Lower lobe of right lung (tissue), 2 donors: ENCODE results near the gene ABCF3. TPM values are rescaled to one million over a fixed set of nuclear protein-coding genes. Genes with fewer than 3 reads are reported as not detected.

Experiments
- ATAC-seq, 2 donors: fragments of 200-7000 bp; cut with Tn5 transposase; one replicate each; pipeline ENCODE4 v1.9.1; 2020 to 2022; ENCODE audit warnings: mild to moderate bottlenecking in 2 of 2, moderate library complexity in 2 of 2
- DNase-seq: peaks from one replicate; pipeline ENCODE4 v3.0.0-alpha.2; 2020
- H3K27ac ChIP-seq: fragments of 200-600 bp; one replicate; pipeline ENCODE4 v1.8.0; 2022
- H3K27me3 ChIP-seq: fragments of 200-600 bp; one replicate; pipeline ENCODE4 v1.8.0; 2022; ENCODE audit warnings: low read depth
- H3K36me3 ChIP-seq: fragments of 200-600 bp; one replicate; pipeline ENCODE4 v1.8.0; 2022; ENCODE audit warnings: mild to moderate bottlenecking
- H3K4me1 ChIP-seq: fragments of 200-600 bp; one replicate; pipeline ENCODE4 v1.8.0; 2022
- H3K4me3 ChIP-seq: fragments of 200-600 bp; one replicate; pipeline ENCODE4 v1.8.0; 2022; ENCODE audit warnings: mild to moderate bottlenecking
- H3K9me3 ChIP-seq: fragments of 200-600 bp; one replicate; pipeline ENCODE4 v1.8.0; 2022
- CTCF ChIP-seq: fragments of 200-600 bp; IDR thresholded peaks from one replicate; pipeline ENCODE4 v1.8.0; 2022; ENCODE audit warnings: antibody characterized with exemption, mild to moderate bottlenecking
- intact Hi-C: fragments of 100-400 bp; cut with DNase I; formaldehyde crosslinking; loops from one replicate; pipeline ENCODE4 v1.11.0; 2022
- total RNA-seq: library from RNA; stranded (reverse); fragmentation: NEBNext Ultra II Directional; extraction: Animal tissue kit (Norgen Biotek cat#: 25700); gene quantifications from one replicate; pipeline ENCODE4 v1.2.1, GENCODE V29; 2021
- donor health status: DM: no; HTN: yes; CAD: no; lungs with severe emphysema.

The ABCF3 gene
- total RNA-seq, 1 donor from 2014 or later = 60.7 TPM

- Histone ChIP-seq H3K9me3 (no peaks in the 10 kb centered on the region), H3K4me1 (peaks cover 18% of the 10 kb centered on the region), H3K36me3 (no peaks in the 10 kb centered on the region), H3K4me3 (peak overlapping the region; percentile 61), H3K27me3 (peaks cover 61% of the 10 kb centered on the region), H3K27ac (no peak overlapping the region)
- intact Hi-C loops = no loop called here
- no peak for DNase-seq
- no peak for TF ChIP-seq CTCF
- peak; percentile 4 to 16 for ATAC-seq
Measured at GRCh38 chr3:184230081-184230602, 44.1 kb downstream of the ABCF3 start.

GRCh38 chr3:184230603-184231528, 44.9 kb downstream of the ABCF3 start:
- peak overlapping the region; percentile 61 for H3K4me3 ChIP-seq
- no peak for TF ChIP-seq CTCF
- no peak overlapping the region for H3K27ac ChIP-seq
- peaks cover 57% of the 10 kb centered on the region for H3K27me3 ChIP-seq
- peak; percentile 14 to 18 for ATAC-seq
- peaks cover 18% of the 10 kb centered on the region for H3K4me1 ChIP-seq
- H3K9me3 ChIP-seq = no peaks in the 10 kb centered on the region
- no peak for DNase-seq
- intact Hi-C loops = no loop called here
- H3K36me3 ChIP-seq = no peaks in the 10 kb centered on the region

GRCh38 chr3:184231671-184232070, 45.7 kb downstream of the ABCF3 start:
- intact Hi-C loops = no loop called here

GRCh38 chr3:184233127-184233843, 47.3 kb downstream of the ABCF3 start:
- Histone ChIP-seq H3K9me3 (no peaks in the 10 kb centered on the region), H3K4me1 (peaks cover 18% of the 10 kb centered on the region), H3K4me3 (no peak overlapping the region), H3K36me3 (no peaks in the 10 kb centered on the region), H3K27ac (no peak overlapping the region), H3K27me3 (peaks cover 58% of the 10 kb centered on the region)
- ATAC-seq (no peak), DNase-seq (no peak)
- no peak for TF ChIP-seq CTCF
- intact Hi-C loops = no loop called here

More at GRCh38 chr3:184231671-184232070, 45.7 kb downstream of the ABCF3 start:
- H3K9me3 ChIP-seq = no peaks in the 10 kb centered on the region
- no peaks in the 10 kb centered on the region for H3K36me3 ChIP-seq
- DNase-seq (no peak), ATAC-seq (no peak)
- H3K4me1 ChIP-seq = peaks cover 18% of the 10 kb centered on the region
- H3K4me3 ChIP-seq = no peak overlapping the region
- H3K27me3 ChIP-seq = peaks cover 63% of the 10 kb centered on the region
- TF ChIP-seq CTCF = no peak
- H3K27ac ChIP-seq = no peak overlapping the region

GRCh38 chr3:184234224-184234623, 48.2 kb downstream of the ABCF3 start:
- Histone ChIP-seq H3K9me3 (no peaks in the 10 kb centered on the region), H3K4me3 (no peak overlapping the region), H3K27me3 (peaks cover 58% of the 10 kb centered on the region), H3K36me3 (no peaks in the 10 kb centered on the region), H3K27ac (no peak overlapping the region), H3K4me1 (peaks cover 11% of the 10 kb centered on the region)
- ATAC-seq = peak; percentile 38 to 40
- intact Hi-C loops = no loop called here
- peak; percentile 71 for DNase-seq
- TF ChIP-seq CTCF = no peak
